HCEC 1CT (cell line): ENCODE measurements around the gene PPP2R5C.

ENCODE experiments used
- DNase-seq: peaks from one replicate; pipeline ENCODE4 v3.0.0-alpha.2; 2017

Gene PPP2R5C

DNA sequence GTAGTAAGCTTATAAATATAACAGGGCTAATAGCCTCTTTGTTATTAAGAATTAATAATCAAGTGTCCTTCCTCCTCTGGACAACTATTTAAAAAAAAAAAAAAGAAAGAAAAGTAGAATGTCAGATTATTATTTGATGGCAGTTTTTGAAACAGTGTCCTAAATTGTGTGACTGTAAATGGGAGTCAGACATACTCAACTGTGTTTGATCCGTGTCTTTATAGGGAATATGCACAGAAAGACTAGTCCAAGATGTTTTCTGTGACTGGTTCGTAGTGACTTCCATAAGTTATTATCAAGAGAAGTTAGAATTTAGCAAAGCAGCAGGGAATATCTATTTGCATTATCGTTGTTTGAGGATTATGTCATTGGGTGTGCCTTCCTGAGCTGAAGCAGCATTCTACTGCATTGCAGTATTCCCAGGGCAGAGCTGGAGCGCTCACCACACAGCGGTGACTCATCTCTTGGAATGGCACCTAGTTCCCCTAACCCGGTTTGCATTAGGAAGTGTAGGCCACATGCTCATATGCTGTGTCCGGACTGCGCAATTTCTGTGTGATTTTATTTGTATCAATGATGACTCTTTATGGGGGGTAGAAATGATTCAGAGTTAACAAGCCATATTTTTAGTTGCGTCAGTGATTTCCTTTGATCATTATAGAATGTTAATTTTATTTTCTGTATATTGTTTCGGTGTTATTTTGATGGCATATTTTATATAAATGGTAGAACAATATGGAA is 210.8 kb downstream of the PPP2R5C start:
- peak; percentile 100 for DNase-seq

DNA sequence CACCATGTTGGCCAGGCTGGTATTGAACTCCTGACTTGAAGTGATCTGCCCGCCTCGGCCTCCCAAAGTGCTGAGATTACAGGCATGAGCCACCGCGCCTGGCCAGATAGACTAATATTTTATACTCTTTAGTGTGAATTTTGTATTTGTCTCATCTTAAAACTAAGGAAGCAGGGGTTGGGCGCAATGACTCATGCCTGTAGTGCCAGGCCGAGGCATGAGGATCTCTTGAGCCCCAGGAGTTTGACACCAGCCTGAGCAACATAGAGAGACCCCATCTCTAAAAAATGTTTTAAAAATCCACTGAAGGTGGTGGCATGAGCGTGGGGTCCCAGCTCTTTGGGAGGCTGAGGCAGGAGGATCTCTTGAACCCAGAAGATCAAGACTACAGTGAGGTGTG is 211.8 kb downstream of the PPP2R5C start:
- no peak for DNase-seq

DNA sequence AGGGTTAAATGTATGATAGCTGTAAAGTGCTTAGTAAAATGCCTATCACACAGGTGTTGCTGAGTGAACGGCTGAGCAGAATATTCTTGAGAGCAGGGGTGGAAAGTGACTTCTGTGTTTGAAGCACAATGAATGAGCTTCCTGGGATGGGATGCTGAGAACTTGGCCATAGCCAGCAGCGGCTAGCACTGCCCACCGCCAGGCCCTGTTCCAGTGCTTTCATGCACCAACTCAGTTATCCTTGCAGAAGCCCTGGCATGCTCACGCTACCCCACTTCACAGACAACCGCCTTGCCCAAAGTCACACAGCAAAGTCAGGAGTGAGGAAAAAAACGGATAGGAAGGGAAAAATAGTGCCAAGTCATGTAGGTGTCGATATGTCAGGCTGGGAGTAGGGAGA is 213.7 kb downstream of the PPP2R5C start:
- DNase-seq, result no peak
